ENCODE results near the gene NT5C3A. TPM values are rescaled to one million over a fixed set of nuclear protein-coding genes. Genes with fewer than 3 reads are reported as not detected.

Gene NT5C3A
- total and polyA plus RNA-seq, 9 of the 15 experiments (the other 6 are each of a cell fraction or from before 2014, with no cell fraction given) = 18.6 to 60.1 (median 40.0) TPM

- TF ChIP-seq, protein P1, sequence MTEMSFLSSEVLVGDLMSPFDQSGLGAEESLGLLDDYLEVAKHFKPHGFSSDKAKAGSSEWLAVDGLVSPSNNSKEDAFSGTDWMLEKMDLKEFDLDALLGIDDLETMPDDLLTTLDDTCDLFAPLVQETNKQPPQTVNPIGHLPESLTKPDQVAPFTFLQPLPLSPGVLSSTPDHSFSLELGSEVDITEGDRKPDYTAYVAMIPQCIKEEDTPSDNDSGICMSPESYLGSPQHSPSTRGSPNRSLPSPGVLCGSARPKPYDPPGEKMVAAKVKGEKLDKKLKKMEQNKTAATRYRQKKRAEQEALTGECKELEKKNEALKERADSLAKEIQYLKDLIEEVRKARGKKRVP (CRISPR knock-in tag; IDR thresholded peaks at IDR 0.05) = no peak
- TF ChIP-seq ADNP (tag; IDR thresholded peaks at IDR 0.05) (no peak), SRSF3 (IDR thresholded peaks at IDR 0.05; ENCODE audit: insufficient read depth, low read length) (no peak), MAFF (IDR thresholded peaks at IDR 0.05; ENCODE audit: low read length) (no peak), FOXM1 (IDR thresholded peaks at IDR 0.05; ENCODE audit: low read depth) (no peak), FOXM1 (CRISPR knock-in tag; IDR thresholded peaks at IDR 0.05; ENCODE audit: low read depth) (no peak)
- TF ChIP-seq, protein P2, sequence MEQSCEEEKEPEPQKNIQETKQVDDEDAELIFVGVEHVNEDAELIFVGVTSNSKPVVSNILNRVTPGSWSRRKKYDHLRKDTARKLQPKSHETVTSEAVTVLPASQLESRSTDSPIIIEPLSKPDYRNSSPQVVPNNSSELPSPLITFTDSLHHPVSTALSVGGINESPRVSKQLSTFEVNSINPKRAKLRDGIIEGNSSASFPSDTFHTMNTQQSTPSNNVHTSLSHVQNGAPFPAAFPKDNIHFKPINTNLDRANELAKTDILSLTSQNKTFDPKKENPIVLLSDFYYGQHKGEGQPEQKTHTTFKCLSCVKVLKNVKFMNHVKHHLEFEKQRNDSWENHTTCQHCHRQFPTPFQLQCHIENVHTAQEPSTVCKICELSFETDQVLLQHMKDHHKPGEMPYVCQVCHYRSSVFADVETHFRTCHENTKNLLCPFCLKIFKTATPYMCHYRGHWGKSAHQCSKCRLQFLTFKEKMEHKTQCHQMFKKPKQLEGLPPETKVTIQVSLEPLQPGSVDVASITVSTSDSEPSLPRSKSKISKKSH (CRISPR knock-in tag; IDR thresholded peaks at IDR 0.05) = no peak
Measured at GRCh38 chr7:33053721-33054120, 8.9 kb downstream of the NT5C3A start (continued).
